Brain pericyte (primary cell): ENCODE data around the gene MAST3.

Source experiments
- DNase-seq: peaks from one replicate; pipeline ENCODE4 v3.0.0-alpha.2; 2012; ENCODE audit warnings: low read depth, low spot score

MAST3 gene

GRCh38 chr19:18135712-18136584 lies 38.4 kb downstream of the MAST3 start:
- no peak for DNase-seq

DNA sequence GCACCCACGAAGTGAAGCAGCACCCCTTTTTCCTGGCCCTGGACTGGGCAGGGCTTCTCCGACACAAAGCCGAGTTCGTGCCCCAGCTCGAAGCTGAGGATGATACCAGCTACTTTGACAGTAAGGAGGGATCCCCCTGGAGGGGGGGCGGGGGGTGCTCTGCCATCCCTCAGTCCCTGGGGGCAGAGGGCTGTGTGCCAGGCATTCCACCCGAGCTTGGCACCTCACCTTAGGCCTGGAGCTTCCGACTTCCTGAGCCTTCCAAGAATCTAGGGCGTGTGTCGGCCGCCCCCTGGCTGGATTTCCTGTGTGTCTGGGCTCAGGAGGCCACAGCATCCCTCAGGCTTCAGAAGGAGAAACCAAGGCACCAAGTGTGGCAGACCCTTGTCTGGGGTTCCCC lies 39.7 kb downstream of the MAST3 start:
- DNase-seq, result no peak

DNA sequence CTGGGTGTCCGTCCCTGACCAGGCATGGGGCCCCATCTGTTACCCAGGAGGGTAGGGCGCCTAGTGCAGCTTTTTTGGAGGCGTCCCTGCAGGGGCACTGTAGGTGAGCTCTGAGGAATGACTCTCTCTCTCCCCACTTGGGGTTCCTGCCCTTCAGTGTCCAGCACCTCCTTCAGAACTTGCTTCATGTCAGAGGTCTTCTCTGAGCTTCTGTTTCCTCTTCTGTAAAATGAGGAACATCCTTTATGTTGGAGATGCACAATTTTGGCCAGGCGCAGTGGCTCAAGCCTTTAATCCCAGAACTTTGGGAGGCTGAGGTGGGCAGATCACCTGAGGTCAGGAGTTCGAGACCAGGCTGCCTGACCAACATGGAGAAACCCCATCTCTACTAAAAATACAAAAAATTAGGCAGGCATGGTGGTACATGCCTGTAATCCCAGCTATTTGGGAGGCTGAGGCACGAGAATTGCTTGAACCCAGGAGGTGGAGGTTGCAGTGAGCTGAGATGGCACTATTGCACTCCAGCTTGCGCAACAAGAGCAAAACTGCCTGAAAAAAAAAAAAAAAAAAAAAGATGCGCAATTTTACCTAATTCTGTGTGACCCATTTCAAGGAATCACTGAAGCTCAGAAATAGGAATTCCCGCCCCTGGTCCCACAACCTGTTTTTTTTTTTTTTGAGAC lies 40.2 kb downstream of the MAST3 start:
- no peak for DNase-seq

DNA sequence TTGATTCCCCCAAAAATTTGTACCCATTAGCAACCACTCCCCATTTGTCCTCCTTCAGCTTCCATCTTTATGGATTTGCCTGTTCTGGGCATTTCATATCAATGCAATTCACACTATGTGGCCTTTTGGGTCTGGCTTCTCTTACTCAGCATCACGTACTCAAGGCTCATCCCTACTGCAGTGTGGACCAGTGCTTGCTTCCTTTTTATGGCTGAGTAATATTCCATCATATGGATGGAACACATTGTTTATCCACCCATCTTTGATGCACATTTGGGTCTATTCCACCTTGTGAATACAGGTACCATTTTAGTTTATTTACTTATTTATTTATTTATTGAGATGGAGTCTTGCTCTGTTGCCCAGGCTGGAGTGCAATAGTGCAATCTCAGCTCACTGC lies 42.9 kb downstream of the MAST3 start:
- no peak for DNase-seq

DNA sequence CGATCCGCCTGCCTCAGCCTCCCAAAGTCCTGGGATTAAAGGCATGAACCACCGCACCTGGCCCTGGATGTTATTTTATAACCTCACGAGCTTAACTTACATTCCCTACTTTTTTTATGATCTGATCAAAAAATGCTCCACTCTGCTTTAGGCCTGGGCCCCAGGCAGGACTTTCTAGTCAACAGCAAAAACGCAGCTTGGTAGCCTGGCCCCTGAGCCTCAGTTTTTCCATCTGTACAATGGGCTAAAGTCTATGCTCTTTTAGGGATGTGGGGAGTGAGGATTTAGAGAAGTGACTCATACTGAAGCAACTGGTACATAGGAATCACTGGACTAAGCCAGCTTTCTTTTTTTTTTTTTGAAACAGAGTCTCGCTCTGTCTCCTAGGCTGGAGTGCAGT lies 43.5 kb downstream of the MAST3 start:
- DNase-seq, result no peak

DNA sequence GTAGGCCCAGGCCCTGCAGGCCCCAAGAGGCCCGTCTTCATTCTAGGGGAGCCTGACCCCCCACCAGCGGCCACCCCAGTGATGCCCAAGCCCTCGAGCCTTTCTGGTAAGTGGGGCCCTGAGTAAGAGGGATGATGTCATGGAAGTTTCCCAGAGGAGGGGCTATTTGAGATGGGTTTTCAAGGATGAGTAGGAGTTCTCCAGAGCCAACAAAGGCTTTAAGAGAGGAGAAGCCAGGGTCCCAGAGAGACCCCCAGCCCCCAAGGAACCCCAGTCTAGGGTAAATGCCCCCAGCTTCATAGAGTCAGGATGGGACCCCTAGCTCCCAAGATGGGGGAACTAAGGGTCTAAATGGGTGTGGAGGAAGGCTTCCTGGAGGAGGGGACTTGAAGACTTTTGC lies 46.3 kb downstream of the MAST3 start:
- DNase-seq, result no peak

DNA sequence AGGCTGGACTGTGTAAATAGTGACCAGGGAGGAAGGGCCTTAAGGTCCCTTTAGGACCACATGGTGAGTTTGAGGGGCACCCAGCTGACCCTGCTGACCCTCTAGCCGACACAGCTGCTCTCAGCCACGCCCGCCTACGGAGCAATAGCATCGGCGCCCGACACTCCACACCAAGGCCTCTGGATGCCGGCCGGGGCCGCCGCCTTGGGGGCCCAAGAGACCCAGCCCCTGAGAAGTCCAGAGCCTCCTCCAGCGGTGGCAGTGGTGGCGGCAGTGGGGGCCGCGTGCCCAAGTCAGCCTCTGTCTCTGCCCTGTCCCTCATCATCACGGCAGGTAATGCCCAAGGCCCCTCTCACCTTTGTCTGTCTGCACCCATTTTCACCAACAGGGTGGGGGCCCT lies 46.8 kb downstream of the MAST3 start:
- DNase-seq, result no peak

DNA sequence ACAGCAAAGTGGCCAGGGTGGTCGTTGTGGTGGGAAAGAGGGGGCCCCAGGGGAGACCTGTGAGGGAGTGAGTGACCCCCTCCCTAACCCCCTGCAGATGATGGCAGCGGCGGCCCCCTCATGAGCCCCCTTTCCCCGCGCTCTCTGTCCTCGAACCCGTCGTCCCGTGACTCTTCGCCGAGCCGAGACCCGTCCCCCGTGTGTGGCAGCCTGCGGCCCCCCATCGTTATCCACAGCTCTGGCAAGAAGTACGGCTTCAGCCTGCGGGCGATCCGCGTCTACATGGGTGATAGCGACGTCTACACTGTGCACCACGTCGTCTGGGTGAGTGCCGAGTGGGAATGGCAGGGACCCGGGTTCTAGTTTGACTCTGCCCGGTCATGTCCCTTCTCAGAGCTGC lies 47.3 kb downstream of the MAST3 start:
- no peak for DNase-seq

GRCh38 chr19:18145391-18145999 lies 47.9 kb downstream of the MAST3 start:
- DNase-seq, result no peak

- no peak for DNase-seq
Observed at GRCh38 chr19:18147396-18147795, 49.8 kb downstream of the MAST3 start.

GRCh38 chr19:18149596-18149975 lies 52.0 kb downstream of the MAST3 start:
- DNase-seq, result no peak

DNA sequence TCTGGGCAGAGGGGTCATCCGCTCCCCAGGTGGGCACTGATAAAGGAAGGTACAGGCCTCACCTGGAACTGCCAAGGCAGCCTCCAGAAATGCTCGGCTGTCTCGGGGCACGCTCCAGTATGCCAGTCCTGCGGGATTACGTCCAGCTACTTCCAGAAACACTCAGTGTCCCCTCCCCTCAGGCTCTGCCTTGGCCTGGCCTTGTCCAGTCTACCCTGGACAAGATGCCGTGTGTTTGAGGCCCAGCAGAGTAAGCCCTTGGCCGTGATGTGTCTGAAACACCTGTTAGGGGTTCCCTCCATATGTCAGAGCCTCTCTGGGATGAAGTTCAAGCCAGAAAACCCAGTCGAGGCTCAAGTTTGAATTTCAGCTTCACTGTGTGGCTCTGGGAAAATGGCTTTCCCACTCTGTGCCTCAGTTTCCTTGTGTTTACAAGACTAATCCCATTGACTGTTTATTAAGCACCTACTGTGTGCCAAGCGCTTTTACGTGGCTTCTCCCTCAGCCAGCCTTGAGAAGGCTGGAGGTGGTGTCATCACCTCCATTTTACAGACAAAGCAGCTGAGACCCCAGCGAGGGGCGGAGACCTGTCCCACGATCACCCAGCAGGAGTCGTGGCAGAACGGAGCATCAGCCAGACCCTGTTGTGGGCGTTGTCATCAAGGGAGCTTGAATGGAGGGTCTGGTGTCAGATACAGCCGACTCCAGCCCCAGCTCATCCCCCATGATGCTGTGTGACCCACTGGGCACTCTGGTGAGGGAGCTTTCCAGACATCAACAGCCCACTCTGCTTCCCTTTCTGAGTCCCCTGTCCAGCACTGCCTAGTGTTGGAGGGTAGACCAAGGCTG lies 53.4 kb downstream of the MAST3 start:
- DNase-seq, result no peak

GRCh38 chr19:18152442-18152816 lies 54.9 kb downstream of the MAST3 start:
- peak; percentile 92 for DNase-seq

DNA sequence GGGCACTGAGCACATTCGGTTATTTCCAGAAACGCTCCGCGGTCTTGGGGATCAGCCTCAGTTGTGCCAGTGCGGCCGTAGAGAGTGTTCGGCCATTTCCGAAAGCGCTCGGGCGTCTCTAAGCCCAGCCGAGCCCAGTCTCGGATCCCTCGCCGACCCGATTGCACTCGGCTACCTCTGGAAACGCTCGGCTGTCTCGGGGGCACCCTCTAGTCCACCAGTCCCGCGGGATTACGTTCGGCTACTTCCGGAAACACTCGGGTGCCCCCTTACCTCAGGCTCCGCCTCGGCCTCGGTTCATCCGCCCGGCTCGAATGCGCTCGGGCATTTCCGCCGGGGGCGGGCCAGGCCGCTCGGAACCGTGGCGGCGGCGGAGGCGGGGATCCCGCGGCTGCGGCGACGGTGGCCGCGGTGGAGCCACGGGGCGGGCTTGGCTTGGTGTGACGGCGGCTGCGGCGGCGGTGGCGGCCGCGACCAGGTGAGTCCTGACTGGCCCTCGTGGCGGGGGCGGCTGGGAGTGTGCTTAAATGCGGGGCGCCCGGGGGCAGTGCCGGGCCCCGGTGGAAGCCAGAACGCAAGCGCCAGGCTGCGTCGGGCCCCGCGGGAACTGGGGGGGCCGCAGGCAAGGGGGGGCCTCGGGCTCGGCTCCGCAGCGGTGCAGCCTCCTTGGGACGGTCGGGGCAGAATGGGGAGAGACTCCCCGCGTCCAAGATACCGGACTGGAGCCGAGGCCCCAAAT lies 55.4 kb downstream of the MAST3 start, which contains the start of gene PIK3R2:
Gene PIK3R2 (plus strand): TSS at position 347 of the 739 bp plus-strand sequence. CDS start 2,717 bp downstream, outside the sequence.
- peak; percentile 96 for DNase-seq

DNA sequence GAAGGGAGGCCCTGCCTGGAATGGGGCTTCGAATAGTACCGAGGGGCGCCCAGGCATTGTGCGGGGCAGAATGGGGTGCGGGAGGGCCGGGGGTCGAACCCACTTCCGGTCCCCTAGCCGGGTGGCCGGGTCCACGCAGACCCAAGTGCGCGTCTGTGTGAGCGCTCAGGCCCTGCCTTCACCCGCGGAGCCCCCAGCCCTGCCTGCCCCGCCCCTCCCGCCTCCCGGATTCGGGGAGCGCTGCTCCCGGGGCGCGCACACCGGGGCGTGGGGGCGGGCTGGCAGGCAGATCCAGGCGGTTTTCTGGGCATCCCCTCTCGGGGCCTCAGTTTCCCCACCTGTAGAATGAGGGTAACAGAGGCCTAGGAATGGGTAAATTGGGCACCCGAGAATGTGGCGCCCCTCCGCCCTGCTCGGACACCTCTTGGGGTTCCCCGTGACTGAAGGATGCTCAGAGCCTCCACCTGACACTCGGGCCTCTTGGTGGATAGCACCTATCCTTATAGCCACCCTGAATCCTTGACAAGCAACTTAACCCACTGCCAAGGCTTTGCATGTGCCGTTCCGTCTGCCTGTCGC lies 56.1 kb downstream of the MAST3 start:
- DNase-seq, result no peak

DNA sequence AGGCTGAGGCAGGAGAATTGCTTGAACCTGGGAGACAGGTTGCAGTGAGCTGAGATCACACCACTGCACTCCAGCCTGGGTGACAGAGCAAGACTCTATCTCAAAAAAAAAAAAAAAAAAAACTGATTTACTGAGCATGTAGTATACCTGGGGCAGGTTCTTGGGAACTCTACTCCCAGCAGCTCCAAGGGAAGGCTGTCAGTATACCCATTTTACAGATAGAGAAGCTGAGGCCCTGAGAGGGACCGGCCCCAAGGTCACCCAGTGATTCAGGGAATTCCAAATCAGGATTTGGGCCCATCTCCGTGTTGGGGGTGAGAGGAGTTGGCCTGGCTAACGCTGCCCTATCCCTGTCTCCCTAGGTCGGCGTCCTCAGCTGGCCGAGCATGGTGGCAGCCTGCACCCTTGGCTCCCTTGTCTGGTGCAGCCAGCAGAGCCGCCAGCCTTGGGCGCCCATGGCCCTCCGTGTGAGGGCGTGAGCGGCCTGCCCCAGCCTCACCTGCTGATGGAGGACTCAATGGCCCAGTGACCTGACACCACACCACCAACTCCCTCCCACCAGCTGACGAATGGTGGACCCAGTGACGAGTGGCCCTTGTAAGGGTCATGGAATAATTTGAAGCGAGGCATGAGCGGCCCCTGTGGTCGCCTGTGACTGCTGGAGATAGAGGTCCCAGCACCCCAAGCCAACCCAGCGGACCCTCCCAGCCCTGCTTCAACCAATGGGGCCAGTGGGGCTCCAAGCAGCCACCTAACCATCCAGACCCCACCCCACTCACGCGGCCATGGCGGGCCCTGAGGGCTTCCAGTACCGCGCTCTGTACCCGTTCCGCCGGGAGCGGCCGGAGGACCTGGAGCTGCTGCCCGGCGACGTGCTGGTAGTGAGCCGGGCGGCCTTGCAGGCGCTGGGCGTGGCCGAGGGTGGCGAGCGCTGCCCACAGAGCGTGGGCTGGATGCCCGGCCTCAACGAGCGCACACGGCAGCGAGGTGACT lies 57.8 kb downstream of the MAST3 start:
- DNase-seq, result no peak

GRCh38 chr19:18156268-18156667 lies 58.7 kb downstream of the MAST3 start:
- no peak for DNase-seq

GRCh38 chr19:18156841-18157464 lies 59.4 kb downstream of the MAST3 start:
- peak; percentile 53 for DNase-seq
